Measurements from ENCODE around the gene NRN1.

NRN1 gene

DNA sequence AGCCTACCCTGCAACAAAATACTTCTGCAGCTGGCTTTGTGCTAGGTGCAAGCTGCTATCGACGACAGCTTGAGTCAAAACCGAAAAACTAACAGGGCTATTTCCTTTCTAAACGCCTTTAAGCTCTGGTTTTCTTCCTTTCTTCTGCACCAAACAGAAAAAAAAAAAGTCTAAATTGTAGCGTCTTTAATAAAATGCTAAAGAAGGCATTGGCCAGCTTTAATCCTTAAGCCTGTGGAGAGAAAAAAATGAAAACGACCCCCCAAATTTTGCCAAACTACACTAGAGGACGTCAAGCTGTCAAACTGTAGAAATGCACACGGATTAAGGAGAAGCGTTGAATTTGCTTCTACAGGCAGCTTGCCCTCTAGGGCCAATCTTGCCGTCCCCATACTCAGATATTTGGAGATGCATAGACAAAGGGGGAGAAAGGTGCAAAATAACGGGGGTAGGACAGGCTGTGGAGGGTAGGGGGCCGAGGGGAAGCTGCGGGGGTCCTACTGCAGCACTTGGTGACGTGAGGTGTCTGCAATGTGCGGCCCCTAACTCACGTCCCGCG, 1.4 kb upstream of the NRN1 start:
- Histone ChIP-seq H3K9me3 (ENCODE audit: control insufficient read depth, low read length) (no peaks in the 10 kb centered on the region), H3K9ac (ENCODE audit: low read length) (peak overlapping the region; percentile 91), H3K27me3 (replicated peaks; ENCODE audit: control insufficient read depth, insufficient read depth, low read length) (peaks cover 14% of the 10 kb centered on the region), H3K4me1 (ENCODE audit: control insufficient read depth, insufficient read depth, low read length) (peaks cover 8% of the 10 kb centered on the region), H3K4me3 (ENCODE audit: low read length) (peak overlapping the region; percentile 86), H3K36me3 (ENCODE audit: control insufficient read depth, insufficient read depth, low read length, severe bottlenecking) (no peaks in the 10 kb centered on the region)
- DNase-seq (ENCODE audit: low read depth): no peak

DNA sequence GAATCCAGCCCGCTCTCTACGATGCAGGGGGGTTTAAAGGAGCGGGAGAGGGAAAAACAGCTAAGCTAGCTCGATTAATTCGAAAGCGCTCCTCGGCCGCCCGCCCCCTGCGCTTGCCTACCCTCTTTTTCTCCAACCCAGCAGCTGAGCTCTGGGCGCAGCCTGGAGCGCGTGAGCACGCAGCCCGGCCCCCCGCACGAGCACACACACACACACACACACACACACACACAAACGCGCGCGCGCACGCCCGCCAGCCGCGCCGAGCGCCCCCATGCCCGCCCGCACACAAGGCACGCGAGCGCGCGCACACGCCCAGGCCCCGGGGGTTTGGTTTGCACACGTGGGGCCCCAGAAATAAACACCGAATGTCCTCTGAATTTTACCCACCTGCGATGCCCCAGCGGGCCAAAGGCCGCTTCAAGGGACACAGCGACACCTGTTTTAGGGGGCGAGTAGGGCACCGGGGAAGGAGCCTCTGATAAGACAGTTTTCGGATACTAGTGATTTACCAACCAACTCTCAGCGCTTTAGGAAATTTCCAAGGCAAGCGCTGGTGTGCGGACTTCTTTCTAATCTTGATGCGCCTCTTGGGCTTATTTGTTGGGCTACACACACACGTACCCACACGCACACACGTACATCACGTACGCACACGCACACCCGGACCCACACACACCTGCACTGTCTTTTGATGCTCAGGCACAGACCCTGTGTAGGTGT, 802 bp upstream of the NRN1 start:
- H3K27me3 ChIP-seq (replicated peaks; ENCODE audit: control insufficient read depth, insufficient read depth, low read length): peaks cover 14% of the 10 kb centered on the region
- DNase-seq (ENCODE audit: low read depth): no peak
- peak overlapping the region; percentile 91 for H3K9ac ChIP-seq (ENCODE audit: low read length)
- peaks cover 14% of the 10 kb centered on the region for H3K4me1 ChIP-seq (ENCODE audit: control insufficient read depth, insufficient read depth, low read length)
- no peaks in the 10 kb centered on the region for H3K36me3 ChIP-seq (ENCODE audit: control insufficient read depth, insufficient read depth, low read length, severe bottlenecking)
- peak overlapping the region; percentile 86 for H3K4me3 ChIP-seq (ENCODE audit: low read length)
- no peaks in the 10 kb centered on the region for H3K9me3 ChIP-seq (ENCODE audit: control insufficient read depth, low read length)

DNA sequence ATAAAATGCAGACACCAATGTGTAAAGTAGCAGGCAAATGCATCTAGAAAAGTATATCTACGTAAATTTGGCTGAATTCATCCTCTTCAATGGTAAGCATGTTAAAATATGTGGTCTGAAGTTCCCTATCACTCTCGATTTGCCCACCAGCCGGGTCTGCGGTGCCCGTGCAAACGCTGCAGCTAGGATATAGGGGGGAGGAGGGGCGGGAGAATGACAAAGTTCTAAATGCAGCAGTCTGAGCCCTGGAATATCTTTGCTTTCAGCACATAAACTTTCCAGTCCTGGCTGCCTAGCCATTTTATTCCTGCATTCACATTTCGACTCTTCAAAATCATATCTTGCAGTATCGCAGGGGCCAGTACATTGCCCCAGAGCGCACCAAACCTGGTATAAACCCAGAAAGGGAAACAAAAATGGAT, 708 bp downstream of the NRN1 start:
- no peaks in the 10 kb centered on the region for H3K9me3 ChIP-seq (ENCODE audit: control insufficient read depth, low read length)
- peak overlapping the region; percentile 86 for H3K4me3 ChIP-seq (ENCODE audit: low read length)
- no peaks in the 10 kb centered on the region for H3K36me3 ChIP-seq (ENCODE audit: control insufficient read depth, insufficient read depth, low read length, severe bottlenecking)
- peak overlapping the region; percentile 91 for H3K9ac ChIP-seq (ENCODE audit: low read length)
- peaks cover 18% of the 10 kb centered on the region for H3K27me3 ChIP-seq (replicated peaks; ENCODE audit: control insufficient read depth, insufficient read depth, low read length)
- peaks cover 23% of the 10 kb centered on the region for H3K4me1 ChIP-seq (ENCODE audit: control insufficient read depth, insufficient read depth, low read length)
- DNase-seq (ENCODE audit: low read depth): no peak

- H3K27me3 ChIP-seq (replicated peaks; ENCODE audit: control insufficient read depth, insufficient read depth, low read length): peaks cover 18% of the 10 kb centered on the region
- H3K9ac ChIP-seq (ENCODE audit: low read length): peak overlapping the region; percentile 91
- H3K4me3 ChIP-seq (ENCODE audit: low read length): peak overlapping the region; percentile 86
- no peak for DNase-seq (ENCODE audit: low read depth)
- peaks cover 23% of the 10 kb centered on the region for H3K4me1 ChIP-seq (ENCODE audit: control insufficient read depth, insufficient read depth, low read length)
- H3K36me3 ChIP-seq (ENCODE audit: control insufficient read depth, insufficient read depth, low read length, severe bottlenecking): no peaks in the 10 kb centered on the region
- no peaks in the 10 kb centered on the region for H3K9me3 ChIP-seq (ENCODE audit: control insufficient read depth, low read length)
These were observed 1.4 kb downstream of the NRN1 start for GRCh38 chr6:6005051-6006005.

GRCh38 chr6:6004390-6004995, 2.2 kb downstream of the NRN1 start:
- peaks cover 23% of the 10 kb centered on the region for H3K27me3 ChIP-seq (replicated peaks; ENCODE audit: control insufficient read depth, insufficient read depth, low read length)

DNA sequence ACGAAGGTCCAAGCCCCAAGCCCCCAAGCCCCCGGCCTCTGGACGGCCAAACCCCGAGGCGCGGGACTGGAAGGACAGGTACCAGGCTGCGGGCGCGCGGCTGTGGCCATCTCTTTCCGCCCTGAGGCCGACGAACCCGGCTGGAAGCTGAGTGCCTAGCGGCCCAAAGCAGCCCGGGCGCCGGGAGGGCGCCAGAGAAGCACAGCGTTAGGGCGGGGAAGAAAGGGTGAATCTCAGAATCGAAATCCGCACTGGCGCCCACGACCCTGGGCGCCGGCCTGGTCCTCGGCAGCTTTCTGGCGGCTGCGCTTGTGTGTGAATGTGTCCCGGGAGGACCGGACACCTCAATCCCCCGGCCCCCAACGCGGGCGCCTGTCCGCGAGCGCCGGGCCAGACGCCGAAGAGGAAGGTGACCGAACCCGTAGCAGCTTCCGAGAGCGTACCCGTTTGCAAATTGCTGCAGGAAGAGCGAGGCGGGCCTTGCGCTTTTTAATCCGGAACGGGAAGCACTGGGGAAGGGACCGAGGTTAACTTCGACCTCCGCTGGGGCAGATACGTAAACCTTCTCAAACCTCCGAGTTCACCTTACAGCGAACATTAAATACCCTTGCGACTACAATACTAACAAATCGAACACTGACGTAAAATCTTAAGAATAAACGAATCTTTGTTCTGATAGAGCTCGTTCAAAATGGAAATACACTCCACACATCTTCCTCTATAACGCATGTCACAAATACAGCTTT, 2.9 kb downstream of the NRN1 start:
- peaks cover 32% of the 10 kb centered on the region for H3K4me1 ChIP-seq (ENCODE audit: control insufficient read depth, insufficient read depth, low read length)
- peak overlapping the region; percentile 91 for H3K9ac ChIP-seq (ENCODE audit: low read length)
- H3K4me3 ChIP-seq (ENCODE audit: low read length): peak overlapping the region; percentile 86
- H3K36me3 ChIP-seq (ENCODE audit: control insufficient read depth, insufficient read depth, low read length, severe bottlenecking): no peaks in the 10 kb centered on the region
- H3K27me3 ChIP-seq (replicated peaks; ENCODE audit: control insufficient read depth, insufficient read depth, low read length): peaks cover 24% of the 10 kb centered on the region
- no peak for DNase-seq (ENCODE audit: low read depth)
- H3K9me3 ChIP-seq (ENCODE audit: control insufficient read depth, low read length): no peaks in the 10 kb centered on the region

More at GRCh38 chr6:6004390-6004995, 2.2 kb downstream of the NRN1 start:
- Histone ChIP-seq H3K9me3 (ENCODE audit: control insufficient read depth, low read length) (no peaks in the 10 kb centered on the region), H3K9ac (ENCODE audit: low read length) (peak overlapping the region; percentile 91), H3K4me1 (ENCODE audit: control insufficient read depth, insufficient read depth, low read length) (peaks cover 27% of the 10 kb centered on the region), H3K4me3 (ENCODE audit: low read length) (peak overlapping the region; percentile 86), H3K36me3 (ENCODE audit: control insufficient read depth, insufficient read depth, low read length, severe bottlenecking) (no peaks in the 10 kb centered on the region)
- DNase-seq (ENCODE audit: low read depth): no peak

DNA sequence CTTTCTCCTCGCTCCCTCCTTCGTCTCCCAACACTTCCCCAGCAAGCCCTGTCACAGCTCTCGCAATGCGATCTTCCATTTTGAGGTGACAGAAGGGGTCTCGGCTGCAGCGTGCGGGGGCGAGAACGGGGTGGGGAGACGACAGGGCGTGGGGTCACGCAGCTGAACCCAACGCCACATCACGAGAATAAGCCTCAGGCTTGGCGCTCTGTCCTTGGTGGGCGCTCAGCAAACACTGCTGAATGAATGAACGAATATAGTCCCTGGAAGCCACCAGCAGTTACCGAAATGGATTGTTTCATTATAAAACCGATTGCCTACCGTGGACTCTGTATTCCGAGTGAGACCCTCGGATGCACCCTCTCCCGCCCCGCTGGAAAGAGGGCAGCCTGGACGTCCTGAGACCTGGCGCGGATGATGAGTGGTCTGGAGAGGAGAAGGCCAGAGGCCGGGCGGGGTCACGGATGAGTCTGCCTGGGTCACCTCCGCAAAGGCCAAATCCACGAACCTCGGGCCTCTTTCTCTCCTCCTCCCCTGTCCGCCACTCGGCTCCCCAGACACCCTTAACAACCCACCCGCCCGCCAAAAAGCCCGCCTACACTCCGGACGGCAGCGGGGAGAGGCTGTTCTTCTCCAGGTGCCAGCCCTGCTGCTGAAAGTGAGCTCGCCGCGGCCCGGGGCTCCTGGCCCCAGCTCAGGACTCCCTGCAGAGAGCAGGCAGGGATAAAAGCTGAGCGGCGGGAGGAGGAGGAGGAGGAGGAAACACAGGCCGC, 3.7 kb downstream of the NRN1 start:
- H3K4me1 ChIP-seq (ENCODE audit: control insufficient read depth, insufficient read depth, low read length): peaks cover 34% of the 10 kb centered on the region
- H3K4me3 ChIP-seq (ENCODE audit: low read length): peak overlapping the region; percentile 86
- H3K9ac ChIP-seq (ENCODE audit: low read length): peak overlapping the region; percentile 91
- H3K27me3 ChIP-seq (replicated peaks; ENCODE audit: control insufficient read depth, insufficient read depth, low read length): peaks cover 21% of the 10 kb centered on the region
- no peaks in the 10 kb centered on the region for H3K9me3 ChIP-seq (ENCODE audit: control insufficient read depth, low read length)
- no peaks in the 10 kb centered on the region for H3K36me3 ChIP-seq (ENCODE audit: control insufficient read depth, insufficient read depth, low read length, severe bottlenecking)
- DNase-seq (ENCODE audit: low read depth): no peak

GRCh38 chr6:6002005-6002847, 4.5 kb downstream of the NRN1 start:
- Histone ChIP-seq H3K36me3 (ENCODE audit: control insufficient read depth, insufficient read depth, low read length, severe bottlenecking) (no peaks in the 10 kb centered on the region), H3K4me1 (ENCODE audit: control insufficient read depth, insufficient read depth, low read length) (peaks cover 38% of the 10 kb centered on the region), H3K9me3 (ENCODE audit: control insufficient read depth, low read length) (no peaks in the 10 kb centered on the region), H3K4me3 (ENCODE audit: low read length) (peak overlapping the region; percentile 86), H3K9ac (ENCODE audit: low read length) (peak overlapping the region; percentile 91), H3K27me3 (replicated peaks; ENCODE audit: control insufficient read depth, insufficient read depth, low read length) (peaks cover 17% of the 10 kb centered on the region)
- DNase-seq (ENCODE audit: low read depth): no peak

GRCh38 chr6:6001443-6001842, 5.3 kb downstream of the NRN1 start:
- Histone ChIP-seq H3K4me3 (ENCODE audit: low read length) (no peak overlapping the region), H3K9me3 (ENCODE audit: control insufficient read depth, low read length) (no peaks in the 10 kb centered on the region), H3K9ac (ENCODE audit: low read length) (no peak overlapping the region), H3K36me3 (ENCODE audit: control insufficient read depth, insufficient read depth, low read length, severe bottlenecking) (no peaks in the 10 kb centered on the region), H3K27me3 (replicated peaks; ENCODE audit: control insufficient read depth, insufficient read depth, low read length) (peaks cover 17% of the 10 kb centered on the region), H3K4me1 (ENCODE audit: control insufficient read depth, insufficient read depth, low read length) (peaks cover 39% of the 10 kb centered on the region)
- no peak for DNase-seq (ENCODE audit: low read depth)

All from adipocyte (in vitro differentiated cells).